NT2/D1 (cell line): ENCODE results near the gene NUDT15.
"Not testable (repeated sequence)": the region's sequence is repeated elsewhere in the genome, so short reads cannot be mapped to it uniquely, and the experiment has no call there.

Experiments used
- DNase-seq: peaks from one replicate; pipeline ENCODE4 v3.0.0-alpha.2; 2011; ENCODE audit warnings: low read depth, low spot score
- H3K27me3 ChIP-seq: 2 replicates; pipeline ENCODE4 v1.6.0; 2011; ENCODE audit warnings: mild to moderate bottlenecking; ENCODE audit not compliant: insufficient read length, insufficient read depth
- H3K36me3 ChIP-seq: 2 replicates; pipeline ENCODE4 v1.6.1; 2011; ENCODE audit warnings: mild to moderate bottlenecking, low read length, mixed read lengths; ENCODE audit not compliant: insufficient read depth, insufficient read length
- H3K4me1 ChIP-seq: 2 replicates; pipeline ENCODE4 v1.5.1; 2011; ENCODE audit not compliant: insufficient read depth, insufficient read length
- H3K4me3 ChIP-seq: 2 replicates; pipeline ENCODE4 v1.5.1; 2011; ENCODE audit warnings: low read depth; ENCODE audit not compliant: insufficient read length
- H3K9ac ChIP-seq: 2 replicates; pipeline ENCODE4 v1.6.0; 2011; ENCODE audit warnings: low read depth; ENCODE audit not compliant: insufficient read length
- H3K9me3 ChIP-seq: 2 replicates; pipeline ENCODE4 v1.5.1; 2011; ENCODE audit warnings: mild to moderate bottlenecking, low read length; ENCODE audit not compliant: insufficient read depth
- SUZ12 ChIP-seq: IDR thresholded peaks from 2 replicates; pipeline ENCODE4 v1.6.1; 2011; ENCODE audit not compliant: insufficient read length, insufficient read depth; ENCODE audit errors: extremely low read depth
- YY1 ChIP-seq: IDR thresholded peaks from 2 replicates; pipeline ENCODE4 v1.6.1; 2011; ENCODE audit not compliant: insufficient read length, insufficient read depth
- ZNF274 ChIP-seq: IDR thresholded peaks from 2 replicates; pipeline ENCODE4 v1.6.1; 2011; ENCODE audit warnings: mild to moderate bottlenecking, low read depth, low read length

NUDT15 gene

DNA sequence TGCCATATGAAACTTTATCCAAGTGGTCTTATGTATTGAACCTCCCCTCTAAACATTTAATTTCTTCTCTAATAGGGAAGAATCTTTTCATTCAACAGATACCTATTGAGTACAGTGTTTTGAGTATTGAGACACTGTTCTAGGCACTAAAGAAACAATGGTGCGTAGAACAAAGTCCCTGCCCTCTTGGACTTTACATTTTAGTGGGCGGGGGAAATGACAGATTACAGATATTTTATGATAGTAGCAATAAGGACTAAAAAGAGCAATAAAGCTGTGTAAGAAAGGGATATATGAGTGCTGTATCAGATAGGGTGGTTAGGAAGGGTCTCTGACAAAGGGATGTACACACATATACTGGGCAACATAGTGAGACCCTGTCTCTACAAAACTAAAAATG, 5.4 kb downstream of the NUDT15 start:
- no peak overlapping the region for H3K9ac ChIP-seq
- peaks cover 48% of the 10 kb centered on the region for H3K36me3 ChIP-seq
- no peak overlapping the region for H3K4me3 ChIP-seq
- no peaks in the 10 kb centered on the region for H3K27me3 ChIP-seq
- no peak for TF ChIP-seq YY1
- TF ChIP-seq SUZ12, result no peak
- TF ChIP-seq ZNF274, result no peak
- no peaks in the 10 kb centered on the region for H3K9me3 ChIP-seq
- H3K4me1 ChIP-seq, result no peaks in the 10 kb centered on the region
- no peak for DNase-seq

DNA sequence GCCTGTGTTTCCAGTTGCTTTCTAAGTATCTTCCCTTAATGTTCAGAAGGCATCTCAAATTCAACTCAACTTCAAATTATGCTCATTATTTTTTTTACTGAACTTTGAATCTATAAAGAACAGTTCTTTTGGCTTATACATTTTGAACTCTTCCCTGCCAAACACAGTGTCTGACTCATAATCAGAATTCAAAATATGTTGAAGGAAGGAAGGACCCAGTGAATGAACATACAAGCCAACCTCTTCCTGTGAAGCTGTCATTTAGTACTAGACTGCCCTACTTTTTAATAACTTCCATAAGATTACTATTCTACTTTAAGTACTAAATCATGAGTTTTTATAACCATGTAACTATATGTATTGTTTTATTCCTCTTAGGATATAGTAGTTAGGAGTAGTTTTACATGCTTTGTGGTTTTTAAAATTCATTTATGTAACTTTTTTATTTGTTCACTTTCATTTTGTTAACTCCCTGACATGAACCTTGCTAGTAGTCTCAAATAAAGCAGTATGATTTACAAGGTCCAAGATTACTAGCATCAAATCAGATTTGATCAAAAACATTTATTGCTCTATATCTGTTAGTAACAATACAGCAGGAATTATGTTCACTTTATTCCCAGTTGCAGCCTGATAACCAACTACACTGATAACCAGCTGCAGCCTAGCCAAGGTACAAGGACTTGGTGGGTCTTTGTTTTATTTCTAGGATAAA, 6.4 kb downstream of the NUDT15 start:
- no peaks in the 10 kb centered on the region for H3K27me3 ChIP-seq
- TF ChIP-seq YY1, result no peak
- TF ChIP-seq ZNF274, result no peak
- TF ChIP-seq SUZ12, result no peak
- H3K9me3 ChIP-seq, result no peaks in the 10 kb centered on the region
- H3K4me3 ChIP-seq, result no peak overlapping the region
- H3K36me3 ChIP-seq, result peaks cover 53% of the 10 kb centered on the region
- no peaks in the 10 kb centered on the region for H3K4me1 ChIP-seq
- no peak for DNase-seq
- H3K9ac ChIP-seq, result no peak overlapping the region

DNA sequence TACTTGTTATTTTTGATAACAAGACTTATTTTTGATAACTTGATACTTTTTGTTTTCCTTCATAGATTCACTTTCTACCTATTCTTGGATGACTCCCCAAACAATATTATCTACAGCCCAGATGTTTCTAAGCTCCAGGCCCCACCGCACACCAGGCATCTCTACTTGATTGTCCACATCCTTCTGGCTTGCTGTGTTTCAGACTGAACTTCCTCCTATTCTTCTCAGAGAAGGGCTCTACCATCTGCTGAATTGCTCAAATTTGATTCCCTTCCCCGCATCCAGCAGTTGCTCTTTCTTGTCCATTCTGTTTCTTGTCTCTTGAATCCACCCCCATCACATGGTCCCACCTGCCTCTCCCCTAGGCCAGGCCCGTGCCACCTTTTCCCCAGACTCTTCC, 13.0 kb downstream of the NUDT15 start:
- Histone ChIP-seq H3K9ac (no peak overlapping the region), H3K4me1 (no peaks in the 10 kb centered on the region), H3K4me3 (no peak overlapping the region), H3K9me3 (no peaks in the 10 kb centered on the region), H3K27me3 (no peaks in the 10 kb centered on the region), H3K36me3 (peaks cover 47% of the 10 kb centered on the region)
- TF ChIP-seq ZNF274, result no peak
- TF ChIP-seq SUZ12, result no peak
- no peak for TF ChIP-seq YY1
- no peak for DNase-seq

DNA sequence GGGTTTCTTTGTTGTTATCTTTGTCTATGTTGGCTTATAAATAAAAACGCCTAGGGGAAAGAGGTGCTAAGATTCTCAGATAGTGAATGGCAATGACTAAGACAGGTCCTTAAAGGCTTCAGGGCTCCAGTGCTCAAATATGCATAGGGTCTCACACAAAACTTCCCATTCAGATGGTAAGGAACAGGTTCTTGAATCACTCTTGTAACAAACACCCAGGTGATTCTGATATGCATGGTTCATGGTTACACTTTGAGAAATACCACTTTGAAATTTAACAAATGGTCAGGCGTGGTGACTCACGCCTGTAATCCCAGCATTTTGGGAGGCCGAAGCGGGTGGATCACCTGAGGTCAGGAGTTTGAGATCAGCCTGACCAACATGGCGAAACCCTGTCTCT, 17.1 kb downstream of the NUDT15 start:
- DNase-seq, result no peak
- Histone ChIP-seq H3K27me3 (no peaks in the 10 kb centered on the region), H3K9me3 (no peaks in the 10 kb centered on the region), H3K4me1 (no peaks in the 10 kb centered on the region), H3K4me3 (no peak overlapping the region), H3K36me3 (peaks cover 33% of the 10 kb centered on the region), H3K9ac (no peak overlapping the region)
- TF ChIP-seq YY1 (no peak), ZNF274 (no peak), SUZ12 (no peak)

DNA sequence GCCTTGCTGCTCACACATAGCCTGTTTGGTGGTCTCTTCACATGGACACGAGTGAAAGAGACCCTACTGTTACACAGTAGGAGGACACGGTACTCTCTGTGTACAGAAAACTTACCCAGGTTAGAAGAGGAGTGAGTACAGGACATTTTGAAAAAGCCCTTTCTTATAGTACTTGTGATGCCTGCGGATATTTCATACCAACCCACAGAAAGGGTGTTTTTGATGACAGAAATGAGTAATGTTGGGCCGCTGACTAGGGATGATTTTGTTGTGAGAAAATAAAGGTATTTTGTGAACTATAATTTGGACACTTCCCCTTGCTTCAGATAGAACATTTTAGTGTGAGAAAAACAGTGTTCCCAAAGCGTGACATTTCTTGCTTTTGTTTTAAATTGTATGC, 18.2 kb downstream of the NUDT15 start:
- Histone ChIP-seq H3K4me1 (no peaks in the 10 kb centered on the region), H3K4me3 (no peak overlapping the region), H3K27me3 (no peaks in the 10 kb centered on the region), H3K9ac (no peak overlapping the region), H3K36me3 (peaks cover 24% of the 10 kb centered on the region), H3K9me3 (no peaks in the 10 kb centered on the region)
- TF ChIP-seq SUZ12 (no peak), YY1 (no peak), ZNF274 (no peak)
- DNase-seq, result no peak

DNA sequence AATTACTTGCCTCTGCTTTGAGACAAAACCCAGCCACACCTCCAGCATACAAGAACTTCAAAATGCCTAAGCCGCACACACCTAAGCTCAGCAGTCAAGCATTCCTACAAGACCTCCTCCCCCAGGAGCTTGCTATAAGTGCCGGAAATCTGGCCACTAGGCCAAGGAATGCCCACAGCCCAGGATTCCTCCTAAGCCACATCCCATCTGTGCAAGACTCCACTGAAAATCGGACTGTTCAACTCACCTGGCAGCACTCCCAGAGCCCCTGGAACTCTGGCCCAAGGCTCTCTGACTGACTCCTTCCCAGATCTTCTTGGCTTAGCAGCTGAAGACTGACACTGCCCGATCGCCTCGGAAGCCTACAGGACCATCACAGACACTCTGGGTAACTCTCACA, 21.0 kb downstream of the NUDT15 start:
- H3K9me3 ChIP-seq, H3K4me1 ChIP-seq, H3K9ac ChIP-seq, H3K4me3 ChIP-seq, H3K27me3 ChIP-seq, DNase-seq, H3K36me3 ChIP-seq: not testable (repeated sequence)

DNA sequence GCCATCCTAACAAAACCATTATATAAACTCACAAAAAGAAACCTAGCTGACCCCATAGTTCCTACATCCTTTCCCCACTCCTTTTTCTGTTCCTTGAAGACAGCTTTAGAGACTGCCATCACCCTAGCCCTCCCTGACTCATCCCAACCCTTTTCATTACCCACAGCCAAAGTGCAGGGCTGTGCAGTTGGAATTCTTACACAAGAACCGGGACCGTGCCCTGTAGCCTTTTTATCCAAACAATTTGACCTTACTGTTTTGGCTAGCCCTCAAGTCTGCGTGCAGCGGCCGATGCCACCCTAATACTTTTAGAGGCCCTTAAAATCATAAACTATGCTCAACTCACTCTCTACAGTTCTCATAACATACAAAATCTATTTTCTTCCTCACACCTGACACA, 22.4 kb downstream of the NUDT15 start:
- H3K36me3 ChIP-seq, H3K4me3 ChIP-seq, H3K9ac ChIP-seq, H3K9me3 ChIP-seq, H3K4me1 ChIP-seq, H3K27me3 ChIP-seq, DNase-seq: not testable (repeated sequence)

DNA sequence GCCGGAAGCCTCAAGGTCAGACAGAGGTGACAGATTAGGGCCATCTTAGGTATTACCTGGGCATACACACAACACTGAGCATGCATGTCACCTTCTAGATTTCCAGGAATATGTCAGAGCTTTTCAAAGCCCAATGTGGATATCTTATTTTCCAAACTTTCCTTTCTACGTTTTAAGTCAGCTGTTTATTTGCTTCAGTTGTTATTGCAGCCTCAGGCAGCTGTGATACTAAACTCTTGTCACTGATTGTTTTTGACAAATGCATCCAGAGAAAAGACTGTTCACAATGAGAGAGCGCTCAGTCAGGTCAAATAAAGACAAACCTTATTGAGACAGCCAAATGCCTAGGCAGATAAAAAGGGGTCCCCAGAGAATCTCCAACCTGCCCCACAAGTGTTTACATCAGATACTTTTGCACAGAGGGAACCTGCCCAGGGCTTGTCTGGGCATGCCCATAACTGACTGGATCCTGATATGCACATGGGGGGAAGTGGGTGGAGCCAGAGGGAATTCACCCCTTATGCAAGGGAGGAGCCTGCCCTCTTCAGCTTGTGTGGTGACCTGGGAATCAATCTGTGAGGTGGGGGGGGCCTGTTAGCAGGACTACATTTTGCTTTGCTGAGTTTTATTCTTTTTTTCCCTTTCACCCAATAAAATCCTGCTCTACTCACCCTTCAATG, 28.9 kb downstream of the NUDT15 start:
- no peak overlapping the region for H3K9ac ChIP-seq
- no peaks in the 10 kb centered on the region for H3K4me1 ChIP-seq
- DNase-seq, result no peak
- TF ChIP-seq ZNF274, result no peak
- TF ChIP-seq YY1, result no peak
- TF ChIP-seq SUZ12, result no peak
- H3K36me3 ChIP-seq, result peaks cover 27% of the 10 kb centered on the region
- peaks cover 56% of the 10 kb centered on the region for H3K9me3 ChIP-seq
- H3K4me3 ChIP-seq, result no peak overlapping the region
- no peaks in the 10 kb centered on the region for H3K27me3 ChIP-seq
